HG03064 (cell line): ENCODE results near the gene PDE7B.
A peak's percentile ranks its signal among the peaks of the same experiment; 100 is the strongest.
"Not testable (repeated sequence)": the region's sequence is repeated elsewhere in the genome, so short reads cannot be mapped to it uniquely, and the experiment has no call there.

Experiments used
- ATAC-seq: cut with Tn5 transposase; IDR thresholded peaks from one replicate; pipeline ENCODE4 v1.9.1; 2021; ENCODE audit warnings: low read depth; ENCODE audit not compliant: unreplicated experiment

PDE7B gene

DNA sequence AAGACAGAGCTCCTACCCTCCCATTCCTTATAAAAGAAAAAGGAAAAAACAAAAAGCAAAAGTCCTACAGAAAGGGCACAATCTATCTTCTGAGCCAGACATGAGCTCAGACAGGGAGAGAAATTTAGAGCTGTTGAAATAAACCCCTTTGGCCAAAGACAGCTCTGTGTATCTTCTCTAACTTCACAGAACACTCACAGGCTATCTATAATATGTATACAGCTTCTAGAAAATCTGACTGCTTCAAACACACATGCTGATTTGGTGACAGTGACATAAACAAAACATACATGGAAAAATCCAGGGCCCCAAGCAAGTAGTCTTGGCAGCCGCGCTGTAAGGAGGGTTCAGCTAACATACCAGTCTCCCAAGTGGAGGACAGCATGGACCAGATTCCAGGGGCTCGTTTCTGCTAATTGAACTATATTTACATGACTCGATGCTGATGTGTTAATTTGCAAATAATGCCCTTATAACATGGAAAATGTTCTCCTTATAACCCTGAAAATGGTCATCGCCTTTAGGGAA is 361.6 kb downstream of the PDE7B start:
- ATAC-seq: no peak

DNA sequence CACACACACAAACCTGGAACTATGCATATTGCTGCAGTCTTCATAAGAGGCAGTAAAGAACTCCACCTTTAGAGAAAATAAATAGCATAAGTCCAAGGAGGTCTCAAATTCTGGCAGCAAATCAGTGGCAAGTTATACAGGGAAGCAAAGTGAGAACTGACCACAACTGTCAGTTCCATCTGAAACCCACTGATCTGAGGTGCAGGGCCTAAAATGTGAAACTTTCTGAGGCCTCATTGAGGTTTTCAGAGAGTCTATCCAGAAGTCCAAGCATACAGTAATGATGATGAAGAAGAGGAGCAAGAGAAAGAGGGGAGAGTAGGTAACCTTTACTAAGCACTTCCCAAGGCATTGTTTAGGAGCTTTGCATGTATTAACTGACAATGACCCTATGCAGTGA is 362.4 kb downstream of the PDE7B start:
- ATAC-seq: no peak

DNA sequence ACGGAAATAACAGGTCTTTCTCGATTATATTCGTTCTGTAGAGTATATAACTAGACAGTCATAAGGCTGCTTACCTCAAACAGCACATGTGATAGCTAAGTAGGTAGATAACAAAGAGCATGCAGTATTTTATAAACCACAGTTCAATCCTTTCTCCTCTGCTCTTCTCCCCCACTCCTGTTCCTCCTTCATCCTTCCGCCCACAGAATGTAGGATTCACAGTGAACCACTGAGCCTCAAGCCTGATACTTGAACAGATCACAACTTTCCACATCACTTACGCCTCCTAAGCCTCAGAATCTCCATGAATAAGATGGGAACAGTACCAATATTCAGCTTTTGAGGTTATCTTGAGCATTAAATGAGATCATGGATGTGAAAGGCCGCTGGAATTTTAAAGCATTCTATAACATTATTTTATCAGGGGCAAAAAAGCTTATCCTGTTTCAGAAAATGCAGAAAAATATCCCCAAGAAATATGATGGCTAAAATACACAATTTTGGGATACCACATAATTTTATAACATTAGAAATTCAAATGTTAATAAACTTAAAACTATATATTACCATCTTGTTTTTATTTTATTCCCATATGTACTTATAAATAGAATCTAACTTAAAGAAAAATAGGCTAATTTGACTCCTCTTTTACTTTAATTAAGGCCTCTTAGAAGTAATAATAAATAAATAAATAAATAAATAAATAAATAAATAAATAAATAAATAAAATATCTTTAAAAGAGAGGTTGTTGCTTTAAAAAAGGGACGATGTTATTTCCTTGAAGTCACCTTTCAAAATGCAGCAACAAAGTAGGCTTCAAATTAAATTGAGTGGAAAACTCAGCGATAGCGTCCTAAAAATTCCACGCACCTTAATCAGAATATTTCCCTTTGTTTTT is 365.3 kb downstream of the PDE7B start:
- no peak for ATAC-seq

DNA sequence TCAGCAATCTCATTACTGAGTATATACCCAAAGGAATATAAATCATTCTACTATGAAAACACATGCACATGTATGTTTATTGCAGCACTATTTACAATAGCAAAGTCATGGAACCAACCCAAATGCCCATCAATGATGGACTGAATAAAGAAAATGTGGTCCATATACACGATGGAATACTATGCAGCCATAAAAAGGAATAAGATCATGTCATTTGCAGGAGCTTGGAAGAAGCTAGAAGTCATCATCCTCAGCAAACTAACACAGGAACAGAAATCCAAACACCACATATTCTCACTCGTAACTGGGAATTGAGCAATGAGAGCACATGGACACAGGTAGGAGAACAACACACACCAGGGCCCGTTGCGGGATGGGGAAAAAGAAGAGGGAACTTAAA is 373.5 kb downstream of the PDE7B start:
- ATAC-seq: not testable (repeated sequence)

DNA sequence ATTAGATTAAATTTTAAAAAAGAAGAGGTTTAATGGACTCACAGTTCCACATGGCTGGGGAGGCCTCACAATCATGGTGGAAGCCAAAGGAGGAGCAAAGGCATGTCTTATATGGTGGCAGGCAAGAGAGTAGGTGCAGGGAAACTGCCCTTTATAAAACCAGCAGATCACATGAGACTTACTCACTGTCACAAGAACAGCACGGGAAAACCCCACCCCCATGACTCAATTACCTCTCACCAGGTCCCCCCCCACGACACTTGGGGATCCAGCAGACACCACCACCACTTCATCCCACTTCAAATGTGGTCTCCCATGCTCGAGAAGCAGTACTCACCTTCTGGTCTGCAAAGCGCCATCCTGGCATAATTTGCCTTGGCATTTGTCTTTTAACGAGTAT is 374.0 kb downstream of the PDE7B start:
- no peak for ATAC-seq

DNA sequence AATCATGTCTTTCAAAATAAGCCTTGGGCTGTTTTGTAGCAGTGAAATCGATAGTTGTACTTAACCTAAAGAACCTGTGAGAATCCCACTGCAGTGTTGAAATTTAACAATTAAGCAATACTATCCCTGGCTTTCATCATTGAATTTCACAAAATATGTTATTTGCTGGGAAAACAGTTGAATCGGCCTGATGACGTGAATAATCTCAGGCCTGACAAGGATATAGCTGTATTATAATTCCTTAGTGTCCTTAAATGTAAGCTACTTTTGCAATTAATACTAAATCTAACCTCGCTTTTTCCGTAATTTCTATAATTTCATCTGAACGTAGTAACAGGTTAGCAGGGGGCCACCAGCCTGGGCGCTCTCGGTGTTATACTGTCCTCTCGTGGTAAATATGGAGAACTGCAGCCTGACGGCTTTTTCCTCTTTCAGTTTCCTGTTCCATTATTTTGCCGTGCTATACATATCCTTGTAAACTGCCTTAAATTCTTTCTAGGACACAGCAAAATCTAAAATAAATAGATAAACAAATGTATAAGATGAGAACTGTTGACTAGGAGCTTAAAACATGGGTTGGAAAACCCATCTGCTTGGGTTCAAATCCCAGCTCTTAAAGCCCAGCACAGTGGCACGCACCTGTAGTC is 374.6 kb downstream of the PDE7B start:
- peak; percentile 73 for ATAC-seq

DNA sequence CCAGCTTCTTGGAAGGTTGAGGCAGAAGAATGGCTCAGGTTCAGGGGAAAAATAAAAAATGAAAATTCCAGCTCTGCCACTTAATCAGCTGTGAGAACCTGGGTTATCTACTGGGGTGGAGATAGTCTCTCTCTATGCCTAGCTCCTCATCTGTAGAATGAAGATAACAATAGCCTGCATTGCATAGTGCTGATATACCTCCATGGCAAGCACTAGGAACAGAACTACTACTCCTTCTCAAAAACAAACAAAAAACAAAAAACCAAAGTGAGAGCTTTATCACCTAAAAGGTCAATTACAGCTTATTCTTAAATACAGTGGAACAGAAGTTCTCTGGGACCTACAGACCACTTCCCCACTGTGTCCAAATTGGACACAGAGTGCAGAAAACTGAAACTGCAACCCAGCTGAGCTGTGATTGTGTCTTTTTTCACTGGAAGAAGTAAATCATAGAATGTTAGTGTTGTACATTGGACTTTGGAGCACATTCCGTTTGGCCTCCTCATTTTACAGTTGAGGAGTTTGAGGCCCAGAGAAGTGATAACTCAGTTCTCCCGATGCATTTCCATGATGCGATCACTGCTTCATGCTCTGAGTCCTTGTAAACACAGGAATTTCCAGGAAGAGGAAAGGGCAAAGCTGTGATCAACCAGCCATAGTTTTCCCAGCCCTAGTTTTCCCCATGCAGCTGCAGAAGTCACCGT is 375.3 kb downstream of the PDE7B start:
- ATAC-seq: no peak

DNA sequence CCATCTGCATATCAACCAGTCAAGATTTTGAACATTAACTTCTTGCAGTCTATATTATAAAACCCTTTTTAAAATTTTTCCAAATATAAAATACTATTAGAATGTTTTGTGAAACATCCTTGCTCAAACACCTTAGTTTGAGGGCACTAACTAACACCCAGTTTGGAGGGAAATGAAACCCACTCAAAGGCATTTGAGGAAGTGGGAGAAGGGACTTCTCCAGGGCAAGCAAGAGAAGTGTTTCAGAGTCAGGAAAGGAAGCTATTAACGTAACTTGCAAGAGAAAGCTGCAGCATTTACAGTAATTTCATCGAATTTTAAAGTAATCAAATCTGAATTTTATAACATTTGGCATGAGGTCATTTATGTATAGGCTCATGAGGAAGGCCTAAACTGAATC is 377.3 kb downstream of the PDE7B start:
- ATAC-seq: no peak

DNA sequence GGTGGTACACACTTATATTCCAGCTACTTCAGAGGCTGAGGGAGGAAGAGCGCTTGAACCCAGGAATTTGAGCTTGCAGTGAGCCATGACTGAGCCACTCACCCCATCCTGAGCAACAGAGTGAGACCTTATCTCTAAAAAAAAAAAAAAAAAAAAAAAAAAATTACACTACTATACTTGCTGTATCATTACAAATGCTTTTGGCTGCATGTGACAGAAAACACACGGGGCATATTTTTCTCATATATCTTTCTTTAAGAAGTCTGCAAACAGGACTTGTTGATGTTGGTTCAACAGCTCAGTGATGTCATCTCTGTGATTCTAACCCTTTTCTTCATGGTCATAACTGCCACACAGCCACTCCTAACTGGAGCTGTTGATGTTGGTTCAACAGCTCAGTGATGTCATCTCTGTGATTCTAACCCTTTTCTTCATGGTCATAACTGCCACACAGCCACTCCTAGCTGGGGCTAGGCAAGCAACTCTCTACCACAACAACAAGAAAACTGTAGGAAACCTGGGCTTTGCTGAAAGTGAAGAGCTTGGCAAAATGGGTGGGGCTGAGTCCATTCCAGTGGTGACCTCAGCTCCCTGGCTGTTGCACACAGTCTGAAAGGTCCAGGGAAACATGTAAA is 378.8 kb downstream of the PDE7B start:
- no peak for ATAC-seq

DNA sequence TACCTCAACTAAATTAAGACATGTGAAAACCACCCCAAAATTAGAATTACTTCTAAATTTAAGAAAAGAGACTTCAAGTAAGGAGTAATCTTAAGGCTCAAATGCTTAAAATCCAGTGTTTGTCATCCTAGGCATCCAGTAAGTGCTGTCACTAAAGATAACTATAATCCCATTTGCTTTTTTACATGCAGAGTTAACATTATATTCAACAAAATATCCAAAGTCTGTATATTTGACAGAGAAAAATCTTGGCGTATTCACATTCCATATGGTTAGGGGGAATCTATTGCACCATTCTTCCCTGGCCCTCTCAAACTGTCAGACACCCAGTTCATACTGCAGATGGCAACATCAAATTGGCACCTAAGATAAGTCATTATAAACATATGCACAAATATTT is 381.2 kb downstream of the PDE7B start:
- ATAC-seq: no peak

DNA sequence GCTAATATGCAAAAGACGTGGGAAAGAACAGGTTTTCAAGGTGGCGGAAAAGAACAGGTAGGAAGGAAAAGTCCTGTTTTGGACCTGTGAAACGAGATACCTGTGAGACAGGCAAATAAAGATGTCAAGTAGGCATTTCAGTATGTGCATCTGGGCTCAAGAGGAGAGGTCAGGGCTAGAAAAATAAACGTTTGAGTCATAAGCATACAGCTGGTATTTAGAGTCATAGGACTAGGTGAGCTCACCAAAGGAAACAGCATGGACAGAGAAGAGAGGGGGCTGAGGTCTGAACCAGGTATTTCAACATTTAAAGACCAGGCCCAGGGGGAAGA is 383.7 kb downstream of the PDE7B start:
- no peak for ATAC-seq

DNA sequence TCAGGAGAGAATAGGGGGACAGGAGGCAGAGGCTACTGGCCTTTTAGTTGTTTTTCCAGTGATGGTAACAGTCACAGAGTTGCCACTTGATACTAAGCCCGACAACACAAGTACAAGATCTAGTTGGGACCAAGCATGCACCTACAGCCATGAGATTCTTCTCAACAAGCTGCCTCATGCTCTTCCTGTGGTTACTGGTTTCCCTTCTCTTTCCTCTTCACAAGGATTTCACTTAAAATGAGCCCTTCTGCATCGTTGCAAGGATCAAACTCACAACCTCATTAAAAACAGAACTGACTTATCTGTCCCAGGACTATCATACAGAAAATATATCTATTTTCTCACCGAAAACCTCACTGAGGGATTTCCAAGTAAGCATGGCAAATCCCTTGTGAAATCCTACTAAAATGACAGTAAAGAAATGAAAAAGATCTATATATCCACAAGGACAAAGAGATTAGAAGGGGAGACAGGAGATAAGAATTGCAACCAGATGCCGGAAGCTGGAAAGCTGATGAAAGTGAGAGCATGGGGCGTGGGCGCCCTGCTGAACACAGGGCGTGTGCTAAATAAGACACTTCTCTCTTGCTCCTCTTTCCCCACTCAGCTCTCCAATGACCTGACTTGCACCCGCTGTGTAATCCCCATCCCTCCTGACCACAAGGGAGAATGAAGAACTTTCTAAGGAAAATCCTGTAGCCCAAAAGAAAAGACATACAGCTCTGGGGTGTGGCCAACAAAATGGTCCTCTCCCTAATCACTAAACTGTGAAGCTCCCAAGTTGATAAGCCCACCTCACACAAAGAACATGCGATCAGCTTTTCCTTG is 385.2 kb downstream of the PDE7B start:
- no peak for ATAC-seq

DNA sequence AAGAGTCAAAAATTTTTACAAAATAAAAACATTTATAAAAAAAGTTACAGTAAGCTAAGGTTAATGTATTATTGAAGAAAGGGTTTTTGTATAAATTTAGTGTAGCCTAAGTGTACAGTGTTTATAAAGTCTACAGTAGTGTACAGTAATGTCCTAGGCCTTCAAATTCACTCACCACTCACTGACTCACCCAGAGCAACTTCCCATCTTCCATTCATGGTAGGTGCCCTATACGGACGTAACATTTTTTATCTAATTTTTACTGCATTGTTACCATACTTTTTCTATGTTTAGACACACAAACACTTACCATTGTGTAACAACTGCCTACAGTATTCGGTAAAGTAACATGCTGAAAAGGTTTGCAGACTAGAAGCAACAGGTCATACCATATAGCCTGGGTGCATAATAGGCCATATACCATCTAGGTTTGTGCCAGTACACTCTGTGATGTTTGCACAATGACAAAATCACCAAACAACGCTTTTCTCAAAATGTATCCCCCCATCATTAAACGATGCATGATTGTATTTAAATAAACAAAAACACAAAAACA is 392.6 kb downstream of the PDE7B start:
- no peak for ATAC-seq
